Measurements from ENCODE around the gene OR2V2.
"Not testable (repeated sequence)": the region's sequence is repeated elsewhere in the genome, so short reads cannot be mapped to it uniquely, and the experiment has no call there.

The OR2V2 gene, protein sequence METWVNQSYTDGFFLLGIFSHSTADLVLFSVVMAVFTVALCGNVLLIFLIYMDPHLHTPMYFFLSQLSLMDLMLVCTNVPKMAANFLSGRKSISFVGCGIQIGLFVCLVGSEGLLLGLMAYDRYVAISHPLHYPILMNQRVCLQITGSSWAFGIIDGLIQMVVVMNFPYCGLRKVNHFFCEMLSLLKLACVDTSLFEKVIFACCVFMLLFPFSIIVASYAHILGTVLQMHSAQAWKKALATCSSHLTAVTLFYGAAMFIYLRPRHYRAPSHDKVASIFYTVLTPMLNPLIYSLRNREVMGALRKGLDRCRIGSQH

DNA sequence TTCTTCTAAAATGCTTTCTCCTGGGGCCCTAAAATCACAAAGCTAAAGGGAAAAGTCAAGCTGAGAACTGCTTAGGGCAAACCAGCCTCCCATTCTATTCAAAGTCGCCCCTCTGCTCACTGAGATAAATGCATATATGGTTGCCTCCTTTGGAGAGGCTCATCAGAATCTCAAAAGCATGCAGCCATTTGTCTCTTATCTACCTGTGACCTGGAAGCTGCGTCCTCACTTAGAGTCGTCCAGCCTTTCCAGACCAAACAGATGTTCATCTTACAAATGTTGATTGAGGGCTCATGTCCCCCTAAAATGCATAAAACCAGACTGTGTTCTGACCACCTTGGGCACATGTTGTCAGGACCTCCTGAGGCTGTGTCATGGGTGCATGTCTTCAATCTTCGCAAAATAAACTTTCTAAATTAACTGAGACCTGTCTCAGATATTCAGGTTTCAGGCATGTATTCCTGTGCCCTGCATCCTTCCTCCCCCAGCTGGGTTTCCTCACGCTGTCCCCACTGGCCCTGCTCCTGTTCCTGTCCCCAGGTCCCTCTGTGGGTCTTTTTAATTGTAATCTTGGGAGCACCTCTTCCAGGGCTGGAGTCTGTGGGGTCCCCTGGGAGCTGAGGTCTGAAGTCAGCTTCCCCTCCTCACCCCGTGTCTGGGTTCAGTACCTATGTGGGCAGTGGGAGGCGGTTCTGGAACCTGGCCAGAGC, at the start of gene OR2V2:
OR2V2 (plus strand) TSS at position 660 of the 710 bp plus-strand sequence. CDS start 7,357 bp downstream, outside the sequence.
- H3K27ac ChIP-seq: not testable (repeated sequence)

DNA sequence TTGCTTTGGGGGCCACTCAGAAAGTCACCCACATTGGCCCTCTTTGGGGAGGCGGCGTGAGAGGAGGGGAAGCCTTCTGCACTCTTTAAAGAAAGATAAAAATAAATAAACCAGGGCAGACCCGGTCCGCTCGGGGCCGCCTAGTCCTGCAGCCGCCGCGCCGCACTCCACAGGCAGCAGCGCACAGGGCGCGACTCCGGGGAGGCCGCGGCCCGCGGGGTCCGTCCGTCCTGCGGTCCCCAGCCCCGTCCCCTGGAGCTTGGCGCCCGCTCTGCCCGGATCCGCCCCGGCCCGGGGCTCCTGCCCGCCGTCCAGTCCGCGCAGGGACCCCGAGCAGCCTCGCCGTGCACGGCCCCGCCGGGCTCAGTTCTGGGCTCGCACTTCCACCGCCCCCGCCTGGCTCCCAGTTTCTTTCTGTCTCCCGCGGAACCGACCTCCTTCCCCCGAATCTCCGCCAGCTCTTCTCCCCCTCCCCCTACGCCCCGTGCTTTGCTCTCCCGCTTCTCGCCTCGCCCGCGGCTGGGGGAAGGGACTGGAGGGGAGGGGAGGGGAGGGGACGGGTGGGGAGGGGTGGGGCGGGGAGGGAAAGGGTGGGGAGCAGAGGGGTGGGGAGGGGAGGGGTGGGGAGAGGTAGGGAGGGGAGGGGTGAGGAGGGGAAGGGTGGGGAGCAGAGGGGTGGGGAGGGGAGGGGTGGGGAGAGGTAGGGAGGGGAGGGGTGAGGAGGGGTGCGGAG, 49.5 kb upstream of the OR2V2 start:
- not testable (repeated sequence) for H3K27ac ChIP-seq

DNA sequence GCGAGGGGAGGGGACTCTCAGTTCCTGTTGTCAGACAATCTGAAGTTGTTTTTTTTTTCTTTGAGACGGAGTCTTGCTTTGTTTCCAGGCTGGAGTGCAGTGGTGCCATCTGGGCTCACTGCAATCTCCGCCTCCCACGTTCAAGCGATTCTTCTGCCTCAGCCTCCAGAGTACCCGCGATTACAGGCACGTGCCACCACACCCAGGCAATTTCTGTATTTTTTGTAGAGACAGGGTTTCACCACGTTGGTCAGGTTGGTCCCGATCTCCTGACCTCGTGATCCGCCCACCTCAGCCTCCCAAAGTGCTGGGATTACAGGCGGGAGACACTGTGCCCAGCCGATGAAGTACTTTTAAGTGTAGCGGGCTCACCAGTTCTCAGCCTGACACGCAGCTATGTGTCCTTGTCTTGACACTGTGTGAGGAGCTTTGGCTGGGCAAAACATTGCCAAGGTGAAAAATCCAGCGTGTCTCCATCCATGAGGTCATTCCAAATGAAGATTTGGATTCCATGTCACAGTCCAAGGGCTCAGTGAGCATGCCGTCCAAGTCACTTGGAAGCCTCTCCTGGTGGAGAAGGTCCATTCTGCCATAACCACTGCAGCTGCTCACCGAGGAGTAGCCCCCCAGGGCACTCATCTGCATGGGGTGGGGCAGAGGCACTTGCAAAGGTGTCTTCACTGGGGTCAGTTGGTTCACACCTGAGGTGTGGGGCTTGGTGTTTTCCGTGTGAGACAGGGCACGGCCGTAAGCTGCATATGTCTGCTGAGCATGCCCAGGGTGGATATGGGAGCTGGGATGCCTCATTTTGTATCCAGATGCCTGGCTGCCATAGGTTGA, 48.4 kb upstream of the OR2V2 start:
- TF ChIP-seq, protein P1, sequence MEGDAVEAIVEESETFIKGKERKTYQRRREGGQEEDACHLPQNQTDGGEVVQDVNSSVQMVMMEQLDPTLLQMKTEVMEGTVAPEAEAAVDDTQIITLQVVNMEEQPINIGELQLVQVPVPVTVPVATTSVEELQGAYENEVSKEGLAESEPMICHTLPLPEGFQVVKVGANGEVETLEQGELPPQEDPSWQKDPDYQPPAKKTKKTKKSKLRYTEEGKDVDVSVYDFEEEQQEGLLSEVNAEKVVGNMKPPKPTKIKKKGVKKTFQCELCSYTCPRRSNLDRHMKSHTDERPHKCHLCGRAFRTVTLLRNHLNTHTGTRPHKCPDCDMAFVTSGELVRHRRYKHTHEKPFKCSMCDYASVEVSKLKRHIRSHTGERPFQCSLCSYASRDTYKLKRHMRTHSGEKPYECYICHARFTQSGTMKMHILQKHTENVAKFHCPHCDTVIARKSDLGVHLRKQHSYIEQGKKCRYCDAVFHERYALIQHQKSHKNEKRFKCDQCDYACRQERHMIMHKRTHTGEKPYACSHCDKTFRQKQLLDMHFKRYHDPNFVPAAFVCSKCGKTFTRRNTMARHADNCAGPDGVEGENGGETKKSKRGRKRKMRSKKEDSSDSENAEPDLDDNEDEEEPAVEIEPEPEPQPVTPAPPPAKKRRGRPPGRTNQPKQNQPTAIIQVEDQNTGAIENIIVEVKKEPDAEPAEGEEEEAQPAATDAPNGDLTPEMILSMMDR (conservative IDR thresholded peaks at IDR 0.05): no peak
- no peak overlapping the region for H3K27ac ChIP-seq

DNA sequence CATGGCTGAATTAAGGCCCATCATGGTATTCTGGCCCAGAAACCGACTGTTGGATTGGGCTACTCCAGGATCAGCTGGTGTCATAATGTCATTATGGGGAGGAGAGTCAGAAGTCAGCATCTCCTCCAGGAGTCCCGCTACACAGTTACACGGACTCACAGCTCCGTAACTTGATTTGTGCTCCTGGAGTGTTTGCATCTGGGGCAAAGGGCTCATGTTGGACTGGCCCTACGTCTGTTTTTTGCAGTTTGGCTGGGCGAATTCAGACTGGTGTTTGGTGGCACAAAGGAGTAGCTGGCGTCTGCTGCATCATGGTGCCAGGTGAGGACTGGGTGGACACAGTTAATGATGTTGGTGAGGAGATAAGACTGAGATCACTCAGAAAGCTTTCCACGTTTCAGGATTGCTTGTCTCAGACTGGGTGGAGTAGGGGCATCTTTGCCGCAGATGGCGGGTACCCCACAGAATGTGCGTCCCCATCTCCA, 47.7 kb upstream of the OR2V2 start:
- H3K27ac ChIP-seq: no peak overlapping the region
- TF ChIP-seq, protein P1 (conservative IDR thresholded peaks at IDR 0.05): no peak

DNA sequence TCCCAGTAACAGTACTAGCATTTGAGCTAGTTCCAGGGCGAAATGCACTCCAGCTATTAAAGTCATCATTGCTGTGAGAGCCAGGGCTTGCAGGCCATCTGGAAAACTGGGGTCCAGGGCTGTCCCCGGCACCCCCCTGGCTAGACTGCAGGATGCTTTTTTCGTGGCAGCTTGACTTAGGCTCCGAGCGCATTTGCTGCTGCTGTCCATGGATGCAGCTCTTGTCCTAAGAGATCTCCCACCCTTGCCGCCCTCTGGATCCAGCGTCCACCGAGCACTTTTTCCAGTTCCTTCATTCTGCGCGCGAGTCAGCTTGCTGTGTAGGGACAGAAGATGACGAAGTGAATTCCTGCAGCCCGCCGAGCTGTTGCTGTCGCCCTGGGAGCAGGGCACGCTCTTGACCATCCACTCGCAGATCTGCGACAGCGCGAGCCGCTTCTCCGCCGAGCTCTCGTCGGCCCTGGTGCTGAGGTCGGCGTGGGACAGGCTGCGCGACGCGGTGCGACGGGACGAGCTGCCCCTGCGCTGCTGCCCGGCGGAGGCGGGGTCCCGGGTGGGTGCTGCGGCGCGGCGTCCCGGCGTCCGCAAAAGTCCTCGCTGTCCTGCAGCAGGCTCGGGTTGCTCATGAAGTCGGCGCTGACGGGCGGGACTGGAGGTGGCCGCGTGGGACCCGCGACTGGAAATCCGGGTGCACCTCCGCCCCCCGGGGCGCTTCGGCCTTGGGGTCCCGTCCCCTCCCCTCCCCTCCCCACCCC, 47.1 kb upstream of the OR2V2 start:
- H3K27ac ChIP-seq: no peak overlapping the region
- TF ChIP-seq, protein P1 (conservative IDR thresholded peaks at IDR 0.05): no peak

DNA sequence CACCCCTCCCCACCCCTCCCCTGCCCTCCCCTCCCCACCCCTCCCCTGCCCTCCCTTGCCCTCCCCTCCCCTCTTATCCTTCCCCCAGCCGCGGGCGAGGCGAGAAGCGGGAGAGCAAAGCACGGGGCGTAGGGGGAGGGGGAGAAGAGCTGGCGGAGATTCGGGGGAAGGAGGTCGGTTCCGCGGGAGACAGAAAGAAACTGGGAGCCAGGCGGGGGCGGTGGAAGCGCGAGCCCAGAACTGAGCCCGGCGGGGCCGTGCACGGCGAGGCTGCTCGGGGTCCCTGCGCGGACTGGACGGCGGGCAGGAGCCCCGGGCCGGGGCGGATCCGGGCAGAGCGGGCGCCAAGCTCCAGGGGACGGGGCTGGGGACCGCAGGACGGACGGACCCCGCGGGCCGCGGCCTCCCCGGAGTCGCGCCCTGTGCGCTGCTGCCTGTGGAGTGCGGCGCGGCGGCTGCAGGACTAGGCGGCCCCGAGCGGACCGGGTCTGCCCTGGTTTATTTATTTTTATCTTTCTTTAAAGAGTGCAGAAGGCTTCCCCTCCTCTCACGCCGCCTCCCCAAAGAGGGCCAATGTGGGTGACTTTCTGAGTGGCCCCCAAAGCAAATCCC, 46.2 kb upstream of the OR2V2 start:
- H3K27ac ChIP-seq: not testable (repeated sequence)

DNA sequence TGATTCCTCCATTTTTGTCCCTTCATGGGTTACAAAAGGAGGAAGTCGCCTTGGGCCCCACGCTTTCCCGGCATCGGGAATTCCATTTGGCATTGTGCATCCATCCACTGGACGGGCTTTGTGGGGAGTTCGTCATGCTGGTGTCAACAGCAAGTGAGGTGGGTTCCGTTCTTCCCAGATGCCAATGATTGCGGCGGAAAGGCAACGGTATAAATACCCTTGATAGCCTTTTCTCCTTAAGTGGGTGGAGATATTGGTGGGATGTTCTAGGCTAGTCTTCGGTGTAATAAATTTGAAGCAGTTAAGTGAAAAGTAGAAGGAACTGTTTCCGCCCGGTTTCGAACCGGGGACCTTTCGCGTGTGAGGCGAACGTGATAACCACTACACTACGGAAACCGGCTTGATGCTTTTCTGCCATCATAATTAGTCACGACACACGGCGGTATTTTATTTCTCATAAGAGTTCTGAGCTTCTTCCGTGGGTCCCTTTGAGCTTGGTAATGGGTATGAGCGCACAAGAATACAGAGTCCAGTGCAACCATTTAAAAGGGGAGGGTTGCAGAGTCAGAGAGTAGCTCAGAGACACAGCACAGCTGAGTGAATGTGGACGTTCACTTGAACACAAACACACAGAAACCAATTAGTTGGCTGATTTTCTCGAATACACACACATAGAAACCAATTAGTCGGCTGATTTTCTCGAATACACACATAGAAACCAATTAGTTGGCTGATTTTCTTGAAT, 45.3 kb upstream of the OR2V2 start:
- not testable (repeated sequence) for H3K27ac ChIP-seq

DNA sequence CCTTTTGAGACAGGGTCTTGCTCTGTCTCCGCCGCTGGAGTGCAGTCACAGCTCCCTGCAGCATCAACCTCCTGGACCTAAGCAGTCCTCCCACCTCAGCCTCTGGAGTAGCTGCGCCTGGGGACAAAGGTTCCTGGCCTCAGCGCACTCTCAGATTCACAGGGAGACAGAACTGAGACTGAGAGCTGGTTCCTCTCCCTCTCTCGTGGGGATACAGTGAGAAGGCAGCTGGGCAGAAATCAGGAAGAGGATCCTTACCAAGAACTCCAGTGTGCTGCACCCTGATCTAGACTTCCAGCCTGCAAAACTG, 43.2 kb upstream of the OR2V2 start:
- not testable (repeated sequence) for H3K27ac ChIP-seq

DNA sequence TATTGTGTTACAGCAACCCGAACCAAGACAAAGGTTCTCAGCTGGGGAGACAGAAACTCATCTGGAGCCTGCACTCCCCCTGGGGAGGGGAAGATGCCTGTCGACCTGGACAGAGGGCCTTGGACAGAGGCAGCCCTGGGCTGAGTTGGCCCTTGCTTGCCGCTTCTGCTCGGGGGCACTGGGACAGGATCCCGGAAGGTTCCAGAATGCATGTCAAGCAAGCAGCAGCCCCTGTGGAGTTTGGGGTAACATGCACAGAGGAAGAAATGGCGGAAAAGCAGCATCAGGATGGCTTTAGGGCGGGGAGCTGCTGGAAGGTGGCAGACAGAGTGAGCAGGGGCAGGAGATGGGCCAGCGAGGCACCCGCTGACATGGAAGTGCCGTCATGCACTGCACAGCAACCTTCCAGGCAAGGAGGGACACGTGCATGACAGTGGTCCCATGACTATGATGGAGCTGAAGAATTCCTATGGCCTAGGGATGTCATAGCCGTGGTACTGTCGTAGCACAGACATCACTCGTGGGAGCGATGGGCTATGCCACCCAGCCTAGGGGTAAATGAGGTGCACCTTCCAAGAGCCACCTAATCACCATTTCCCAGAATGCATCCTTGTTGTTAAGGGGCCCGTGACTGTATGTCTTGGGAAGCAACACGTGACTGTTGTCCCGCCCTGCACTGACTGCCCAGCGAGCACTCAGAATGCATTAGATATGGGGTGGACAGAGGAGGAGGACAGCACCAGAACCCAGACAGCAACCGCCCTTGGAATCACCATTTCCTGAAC, 42.6 kb upstream of the OR2V2 start:
- H3K27ac ChIP-seq: not testable (repeated sequence)

Measured in VCaP (cell line).